Epithelial cell of esophagus (primary cell): Measurements from ENCODE around the gene PLIN3.
A peak's percentile ranks its signal among the peaks of the same experiment; 100 is the strongest.
"Not testable (repeated sequence)": the region's sequence is repeated elsewhere in the genome, so short reads cannot be mapped to it uniquely, and the experiment has no call there.

Experiments
- DNase-seq: peaks from one replicate; pipeline ENCODE4 v3.0.0; 2010; ENCODE audit warnings: low read depth
- H3K4me3 ChIP-seq: 2 replicates; pipeline ENCODE4 v1.5.1; 2011; ENCODE audit warnings: mild to moderate bottlenecking, low read length, control low read depth
- TF ChIP-seq, protein P1 (sequence below): IDR thresholded peaks from 2 replicates; pipeline ENCODE4 v1.5.1; 2011; ENCODE audit warnings: low read depth, mild to moderate bottlenecking, low read length, control low read depth, inconsistent platforms; ENCODE audit not compliant: insufficient read depth; ENCODE audit errors: missing control alignments

The PLIN3 gene

DNA sequence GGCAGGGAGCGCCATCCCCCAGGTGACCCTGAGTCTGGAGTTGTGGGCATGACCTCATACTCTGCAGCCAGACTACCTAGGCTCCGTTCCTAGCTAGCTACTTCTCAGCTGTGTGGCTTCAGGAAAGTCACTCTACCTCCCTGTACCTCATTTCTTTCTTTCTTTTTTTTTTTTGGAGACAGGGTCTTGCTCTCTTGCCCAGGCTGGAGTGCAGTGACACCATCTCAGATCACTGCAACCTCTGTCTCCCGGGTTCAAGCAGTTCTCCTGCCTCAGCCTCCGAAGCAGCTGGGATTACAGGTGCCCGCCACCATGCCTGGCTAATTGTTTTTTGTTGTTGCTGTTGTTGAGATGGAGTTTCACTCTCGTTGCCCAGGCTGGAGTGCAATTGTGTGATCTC, 15.0 kb downstream of the PLIN3 start:
- H3K4me3 ChIP-seq = no peak overlapping the region
- TF ChIP-seq, protein P1, sequence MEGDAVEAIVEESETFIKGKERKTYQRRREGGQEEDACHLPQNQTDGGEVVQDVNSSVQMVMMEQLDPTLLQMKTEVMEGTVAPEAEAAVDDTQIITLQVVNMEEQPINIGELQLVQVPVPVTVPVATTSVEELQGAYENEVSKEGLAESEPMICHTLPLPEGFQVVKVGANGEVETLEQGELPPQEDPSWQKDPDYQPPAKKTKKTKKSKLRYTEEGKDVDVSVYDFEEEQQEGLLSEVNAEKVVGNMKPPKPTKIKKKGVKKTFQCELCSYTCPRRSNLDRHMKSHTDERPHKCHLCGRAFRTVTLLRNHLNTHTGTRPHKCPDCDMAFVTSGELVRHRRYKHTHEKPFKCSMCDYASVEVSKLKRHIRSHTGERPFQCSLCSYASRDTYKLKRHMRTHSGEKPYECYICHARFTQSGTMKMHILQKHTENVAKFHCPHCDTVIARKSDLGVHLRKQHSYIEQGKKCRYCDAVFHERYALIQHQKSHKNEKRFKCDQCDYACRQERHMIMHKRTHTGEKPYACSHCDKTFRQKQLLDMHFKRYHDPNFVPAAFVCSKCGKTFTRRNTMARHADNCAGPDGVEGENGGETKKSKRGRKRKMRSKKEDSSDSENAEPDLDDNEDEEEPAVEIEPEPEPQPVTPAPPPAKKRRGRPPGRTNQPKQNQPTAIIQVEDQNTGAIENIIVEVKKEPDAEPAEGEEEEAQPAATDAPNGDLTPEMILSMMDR = no peak
- DNase-seq = no peak

GRCh38 chr19:4851551-4852290, 15.7 kb downstream of the PLIN3 start:
- no peak overlapping the region for H3K4me3 ChIP-seq
- TF ChIP-seq, protein P1 = peak; percentile 78

DNA sequence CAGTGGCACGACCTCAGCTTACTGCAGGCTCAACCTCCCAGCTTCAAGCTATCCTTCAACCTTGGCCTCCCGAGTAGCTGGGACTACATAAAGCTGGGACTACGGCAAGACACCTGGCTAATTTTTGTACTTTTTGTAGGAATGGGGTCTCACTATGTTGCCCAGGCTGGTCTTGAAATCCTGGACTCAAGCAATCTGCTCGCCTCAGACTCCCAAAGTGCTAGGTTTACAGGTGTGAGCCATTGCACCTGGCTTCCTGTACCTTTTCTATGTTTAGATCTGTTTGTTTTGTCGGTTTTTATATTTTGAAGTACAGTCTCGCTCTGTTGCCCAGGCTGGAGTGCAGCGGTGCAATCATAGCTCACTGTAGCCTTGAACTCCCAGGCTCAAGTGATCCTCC, 18.4 kb downstream of the PLIN3 start:
- H3K4me3 ChIP-seq = no peak overlapping the region
- TF ChIP-seq, protein P1 = no peak
- DNase-seq = no peak

More at GRCh38 chr19:4851551-4852290, 15.7 kb downstream of the PLIN3 start:
- DNase-seq = peak; percentile 55

DNA sequence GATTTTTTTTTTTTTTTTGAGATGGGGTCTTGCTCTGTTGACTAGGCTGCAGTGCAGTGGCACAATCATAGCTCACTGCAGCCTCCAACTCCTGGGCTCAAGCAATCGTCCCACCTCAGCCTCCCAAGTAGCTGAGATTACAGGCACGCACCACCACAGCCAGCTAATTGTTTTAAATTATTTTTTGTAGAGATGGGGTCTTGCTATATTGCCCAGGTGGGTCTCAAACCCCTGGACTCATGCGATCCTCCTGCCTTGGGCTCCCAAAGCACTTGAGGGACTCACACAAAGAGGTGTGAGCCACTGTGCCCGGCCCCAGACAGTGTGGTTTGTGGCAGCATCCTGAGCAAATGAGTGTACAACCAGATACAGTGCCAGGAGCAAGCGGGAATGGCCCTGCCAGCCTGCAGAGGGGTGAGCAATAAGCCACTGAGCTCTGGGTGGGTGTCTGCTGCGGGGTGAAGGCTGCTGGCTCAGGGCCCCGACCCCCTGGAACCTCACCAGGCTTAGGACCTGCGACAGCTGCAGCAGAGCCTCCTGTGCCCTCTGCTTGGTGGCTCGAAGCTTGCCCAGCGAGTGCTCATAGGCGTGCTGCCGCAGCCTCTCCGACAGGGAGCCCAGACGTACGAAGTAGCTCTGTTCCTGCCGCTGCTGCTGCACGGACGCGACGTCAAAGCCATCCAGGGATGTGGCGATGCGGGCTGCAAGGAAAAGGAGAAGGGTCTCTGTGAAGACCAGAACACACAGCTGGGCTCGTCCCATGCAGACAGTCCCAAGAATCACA, 20.1 kb downstream of the PLIN3 start:
- no peak overlapping the region for H3K4me3 ChIP-seq
- TF ChIP-seq, protein P1 = no peak
- no peak for DNase-seq

DNA sequence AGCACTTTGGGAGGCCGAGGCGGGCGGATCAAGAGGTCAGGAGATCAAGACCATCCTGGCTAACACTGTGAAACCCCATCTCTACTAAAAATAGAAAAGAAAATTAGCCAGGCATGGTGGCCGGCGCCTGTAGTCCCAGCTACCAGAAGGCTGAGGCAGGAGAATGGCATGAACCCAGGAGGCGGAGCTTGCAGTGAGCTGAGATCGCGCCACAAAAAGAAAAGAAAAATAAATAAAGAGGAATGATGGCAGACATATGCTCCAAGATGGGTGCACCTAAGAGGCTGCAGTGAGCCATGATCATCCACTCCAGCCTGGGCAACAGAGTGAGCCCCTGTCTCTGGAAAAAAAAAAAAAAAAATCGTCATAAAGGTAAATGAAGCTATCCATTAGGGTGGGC, 21.5 kb downstream of the PLIN3 start:
- not testable (repeated sequence) for H3K4me3 ChIP-seq

GRCh38 chr19:4844348-4845179, 22.9 kb downstream of the PLIN3 start:
- H3K4me3 ChIP-seq = no peak overlapping the region
- DNase-seq = no peak
- TF ChIP-seq, protein P1 = no peak

More for the DNA sequence above, 21.5 kb downstream of the PLIN3 start:
- not testable (repeated sequence) for DNase-seq

DNA sequence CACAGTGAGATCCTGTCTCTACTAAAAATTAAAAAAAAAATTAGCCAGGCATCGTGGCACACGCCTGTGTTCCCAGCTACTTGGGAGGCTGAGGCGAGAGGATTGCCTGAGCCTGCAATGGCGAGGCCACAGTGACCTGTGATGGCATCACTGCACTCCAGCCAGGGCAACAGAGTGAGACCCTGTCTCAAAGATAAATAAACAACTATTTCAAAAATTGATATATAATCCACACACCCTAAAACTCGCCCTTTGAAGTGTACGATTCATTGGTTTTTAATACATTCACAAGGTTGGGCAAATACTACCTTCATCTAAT, 23.9 kb downstream of the PLIN3 start:
- no peak for DNase-seq
- TF ChIP-seq, protein P1 = no peak

More for the DNA sequence above, 23.9 kb downstream of the PLIN3 start:
- H3K4me3 ChIP-seq = no peak overlapping the region
